Left ventricle myocardium inferior (tissue), 1 donor: ENCODE data around the gene CMIP. TPM values are rescaled to one million over a fixed set of nuclear protein-coding genes. Genes with fewer than 3 reads are reported as not detected.

ENCODE experiments used
- DNase-seq: peaks from one replicate; pipeline ENCODE4 v3.0.0-alpha.2; 2020
- H3K27ac ChIP-seq: fragments of 200-600 bp; replicated peaks from 2 replicates; pipeline ENCODE4 v1.8.0; 2021
- H3K27me3 ChIP-seq: fragments of 200-600 bp; 2 replicates; pipeline ENCODE4 v1.8.0; 2021; ENCODE audit warnings: low read depth
- H3K36me3 ChIP-seq: fragments of 200-600 bp; 2 replicates; pipeline ENCODE4 v1.8.0; 2021
- H3K4me1 ChIP-seq: fragments of 200-600 bp; 2 replicates; pipeline ENCODE4 v1.8.0; 2021
- H3K4me3 ChIP-seq: fragments of 200-600 bp; 2 replicates; pipeline ENCODE4 v1.8.0; 2021; ENCODE audit warnings: mild to moderate bottlenecking, moderate library complexity
- H3K9me3 ChIP-seq: fragments of 200-600 bp; replicated peaks from 2 replicates; pipeline ENCODE4 v1.8.0; 2021
- CTCF ChIP-seq: fragments of 200-600 bp; IDR thresholded peaks from 2 replicates; pipeline ENCODE4 v1.8.0; 2021; ENCODE audit warnings: antibody characterized with exemption, mild to moderate bottlenecking, borderline replicate concordance
- intact Hi-C: fragments of 100-400 bp; cut with micrococcal nuclease; formaldehyde crosslinking; loops from one replicate; pipeline ENCODE4 v1.11.0; 2022
- total RNA-seq: library from RNA; stranded (reverse); fragmentation: NEBNext Ultra II Directional; extraction: Animal tissue kit (Norgen Biotek cat#: 25700); gene quantifications from one replicate; pipeline ENCODE4 v1.2.1, GENCODE V29; 2021
- donor health status: DM: no; HTN: yes; CAD: no; lungs with severe emphysema.

The CMIP gene
- total RNA-seq, 1 donor from 2014 or later = 11.2 TPM

- no peak for DNase-seq
- peak overlapping the region; percentile 66 for H3K27ac ChIP-seq
Measured at GRCh38 chr16:81516478-81517149, 72.0 kb downstream of the CMIP start.

GRCh38 chr16:81517150-81517499, 72.5 kb downstream of the CMIP start:
- intact Hi-C loops = no loop called here
- Histone ChIP-seq H3K36me3 (no peaks in the 10 kb centered on the region), H3K27ac (peak overlapping the region; percentile 66), H3K4me3 (no peak overlapping the region), H3K4me1 (peaks cover 66% of the 10 kb centered on the region), H3K27me3 (no peaks in the 10 kb centered on the region), H3K9me3 (no peaks in the 10 kb centered on the region)
- DNase-seq = no peak
- TF ChIP-seq CTCF = no peak

More at GRCh38 chr16:81516478-81517149, 72.0 kb downstream of the CMIP start:
- no peak for TF ChIP-seq CTCF
- intact Hi-C loops = no loop called here
- Histone ChIP-seq H3K27me3 (no peaks in the 10 kb centered on the region), H3K4me3 (no peak overlapping the region), H3K9me3 (no peaks in the 10 kb centered on the region), H3K36me3 (no peaks in the 10 kb centered on the region), H3K4me1 (peaks cover 68% of the 10 kb centered on the region)

DNA sequence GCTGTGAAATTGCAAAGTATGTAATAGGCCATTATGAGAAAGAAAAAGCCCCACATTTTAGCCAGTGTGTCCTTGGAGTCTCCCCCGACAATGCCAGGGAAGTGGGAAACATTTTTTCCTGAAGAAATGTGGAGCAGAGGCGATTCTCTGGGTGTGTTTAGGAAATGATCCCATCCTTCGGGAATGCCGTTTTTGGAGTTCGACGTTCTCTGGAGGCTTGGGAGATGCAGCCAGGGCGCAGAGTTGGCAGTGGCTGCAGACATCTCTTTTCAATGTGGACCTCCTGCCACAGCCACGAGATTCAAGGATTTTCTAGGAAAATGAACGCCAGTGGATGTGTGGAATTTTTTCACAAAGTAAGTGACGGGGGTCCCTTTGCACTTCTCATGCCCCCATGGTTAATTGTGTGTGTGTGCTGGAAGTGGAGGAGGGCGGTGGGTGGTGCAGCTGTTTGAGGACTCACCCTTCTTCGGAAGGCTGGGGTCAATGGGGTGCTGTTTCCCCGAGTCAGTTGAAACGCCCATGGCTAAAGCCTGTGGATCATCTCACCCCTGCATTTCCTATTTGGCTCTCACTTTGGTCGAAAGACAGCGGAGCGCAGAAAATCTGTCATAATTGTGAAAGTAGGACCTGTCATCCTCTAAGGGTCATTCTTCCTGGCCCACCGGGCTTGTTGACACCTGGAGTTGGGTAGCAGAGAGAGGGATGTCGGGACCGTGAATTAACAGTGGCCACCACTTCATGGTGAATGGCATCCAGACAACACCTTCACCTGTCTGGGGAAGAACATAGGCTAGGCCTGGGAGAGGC, 73.2 kb downstream of the CMIP start:
- Histone ChIP-seq H3K4me3 (peak overlapping the region; percentile 24), H3K9me3 (no peaks in the 10 kb centered on the region), H3K27ac (peak overlapping the region; percentile 66), H3K27me3 (no peaks in the 10 kb centered on the region), H3K36me3 (no peaks in the 10 kb centered on the region), H3K4me1 (peaks cover 59% of the 10 kb centered on the region)
- no peak for TF ChIP-seq CTCF
- no peak for DNase-seq
- intact Hi-C loops = no loop called here

DNA sequence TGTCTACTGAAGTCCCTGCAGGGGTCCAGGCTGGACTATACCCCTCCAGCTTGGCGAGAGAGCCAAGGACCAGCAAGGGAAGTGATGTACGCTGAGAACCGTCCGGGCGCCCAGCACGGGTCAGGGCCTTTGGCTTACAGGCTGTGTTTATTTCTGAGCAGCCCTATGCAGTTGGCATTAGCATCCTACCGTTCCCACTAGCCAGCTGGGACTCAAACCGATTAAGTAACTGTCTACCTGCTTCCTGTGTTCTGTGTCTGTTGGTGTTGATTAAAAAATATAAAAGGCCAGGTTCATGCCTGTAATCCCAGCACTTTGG, 73.8 kb downstream of the CMIP start:
- no peaks in the 10 kb centered on the region for H3K36me3 ChIP-seq
- no peak for DNase-seq
- no peaks in the 10 kb centered on the region for H3K27me3 ChIP-seq
- H3K4me3 ChIP-seq = peak overlapping the region; percentile 24
- H3K27ac ChIP-seq = peak overlapping the region; percentile 66
- H3K9me3 ChIP-seq = no peaks in the 10 kb centered on the region
- intact Hi-C loops = no loop called here
- TF ChIP-seq CTCF = no peak
- H3K4me1 ChIP-seq = peaks cover 53% of the 10 kb centered on the region

DNA sequence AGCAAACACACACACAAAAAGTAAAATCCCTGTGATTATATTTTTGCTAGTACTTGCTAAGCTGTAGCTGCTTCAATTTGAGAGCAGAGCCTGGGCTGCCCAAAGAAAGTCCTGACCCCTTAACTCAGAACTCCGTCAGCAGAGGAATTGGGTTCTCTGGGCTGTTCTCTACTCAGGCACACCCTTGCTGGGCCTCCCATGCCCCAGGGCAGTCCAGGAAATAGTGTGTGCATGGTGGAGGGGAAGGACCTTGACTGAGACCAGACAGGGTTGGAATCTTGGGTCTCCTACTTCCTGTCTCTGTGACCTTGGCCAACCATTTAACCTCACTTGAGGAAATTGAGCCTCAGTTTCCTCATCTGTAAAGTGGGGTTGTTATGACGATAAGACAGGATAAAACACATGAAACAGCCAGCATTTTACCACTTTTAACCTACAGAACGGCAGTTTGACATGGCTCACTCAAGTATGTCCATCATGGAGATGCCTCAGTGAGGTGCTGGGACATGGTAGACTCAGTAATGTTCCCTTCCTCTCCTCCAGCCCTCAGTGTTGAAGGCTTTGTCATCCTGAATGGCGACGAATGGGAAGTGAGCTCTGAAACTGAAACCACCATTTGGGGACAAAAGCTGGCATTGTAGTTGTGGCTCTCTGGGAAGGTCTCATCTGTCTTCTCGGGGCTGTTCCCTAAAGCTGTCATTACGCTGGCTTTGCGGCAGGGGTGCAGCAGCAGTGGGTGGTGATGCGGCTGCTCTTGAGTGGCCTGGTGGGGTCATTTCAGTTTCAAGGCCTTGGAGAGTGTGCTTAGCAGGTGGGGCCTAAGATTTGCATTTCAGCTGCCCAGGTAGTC, 74.9 kb downstream of the CMIP start:
- no peaks in the 10 kb centered on the region for H3K9me3 ChIP-seq
- H3K36me3 ChIP-seq = no peaks in the 10 kb centered on the region
- H3K27me3 ChIP-seq = no peaks in the 10 kb centered on the region
- H3K4me3 ChIP-seq = no peak overlapping the region
- intact Hi-C loops = no loop called here
- H3K4me1 ChIP-seq = peaks cover 46% of the 10 kb centered on the region
- TF ChIP-seq CTCF = no peak
- DNase-seq = no peak
- H3K27ac ChIP-seq = peak overlapping the region; percentile 66
